Dendritic cell treated with granulocyte-macrophage colony-stimulating factor and Interleukin-4, amounts not matched to agents 40 ng/mL and 50 ng/mL, for 4 days (primary cell): ENCODE results near the gene WDR75.
"Not testable (repeated sequence)": the region's sequence is repeated elsewhere in the genome, so short reads cannot be mapped to it uniquely, and the experiment has no call there.

Experiments used
- H3K27ac Mint-ChIP-seq: one replicate; pipeline ENCODE4 v1.8.0; 2022; ENCODE audit warnings: mild to moderate bottlenecking, mixed read lengths
- H3K27me3 Mint-ChIP-seq: one replicate; pipeline ENCODE4 v1.8.0; 2022; ENCODE audit warnings: mild to moderate bottlenecking, mixed read lengths
- H3K36me3 Mint-ChIP-seq: one replicate; pipeline ENCODE4 v1.8.0; 2022; ENCODE audit warnings: low read depth, mixed read lengths
- H3K4me1 Mint-ChIP-seq: one replicate; pipeline ENCODE4 v1.8.0; 2022; ENCODE audit warnings: low read depth, mixed read lengths
- H3K4me3 Mint-ChIP-seq: one replicate; pipeline ENCODE4 v1.8.0; 2022; ENCODE audit warnings: mild to moderate bottlenecking, moderate library complexity, mixed read lengths
- H3K9me3 Mint-ChIP-seq: one replicate; pipeline ENCODE4 v1.8.0; 2022; ENCODE audit warnings: mixed read lengths
- intact Hi-C: fragments of 100-400 bp; cut with micrococcal nuclease; formaldehyde crosslinking; loops from one replicate; pipeline ENCODE4 v1.15.0; 2022

Gene WDR75

GRCh38 chr2:189465478-189465877 is 24.2 kb downstream of the WDR75 start:
- Mint-ChIP-seq H3K27me3 (no peaks in the 10 kb centered on the region), H3K36me3 (peaks cover 78% of the 10 kb centered on the region), H3K27ac (no peak overlapping the region), H3K9me3 (no peaks in the 10 kb centered on the region), H3K4me1 (peaks cover 10% of the 10 kb centered on the region), H3K4me3 (no peak overlapping the region)
- intact Hi-C loops: loop anchor here (5.0 kb wide), 1 partner anchor 112 kb away; no protein-coding TSS in a partner anchor

DNA sequence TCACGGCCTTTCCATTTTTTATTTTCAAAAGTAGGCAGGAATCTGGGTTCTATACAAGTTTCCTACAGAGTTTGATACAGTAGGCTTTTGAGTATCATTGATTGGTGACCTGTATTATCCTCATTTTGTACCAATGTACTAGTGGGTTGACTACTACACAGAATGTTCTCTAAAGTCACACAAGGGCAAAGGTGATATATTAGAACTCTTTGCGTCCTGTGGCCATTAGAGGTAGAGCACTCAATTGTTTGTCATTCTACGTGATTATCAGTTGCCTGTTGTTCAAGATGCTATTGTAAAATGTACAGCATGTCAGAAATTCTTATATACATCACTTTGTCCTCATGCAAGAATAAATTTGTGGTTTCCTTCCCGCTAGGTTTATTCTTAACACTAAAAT is 24.8 kb downstream of the WDR75 start:
- H3K4me3 Mint-ChIP-seq: no peak overlapping the region
- no peaks in the 10 kb centered on the region for H3K27me3 Mint-ChIP-seq
- H3K9me3 Mint-ChIP-seq: no peaks in the 10 kb centered on the region
- intact Hi-C loops: loop anchor here (1.0 to 5.0 kb wide), 2 partner anchors 111 to 167 kb away; no protein-coding TSS in a partner anchor
- H3K36me3 Mint-ChIP-seq: peaks cover 84% of the 10 kb centered on the region
- peaks cover 10% of the 10 kb centered on the region for H3K4me1 Mint-ChIP-seq
- H3K27ac Mint-ChIP-seq: no peak overlapping the region

DNA sequence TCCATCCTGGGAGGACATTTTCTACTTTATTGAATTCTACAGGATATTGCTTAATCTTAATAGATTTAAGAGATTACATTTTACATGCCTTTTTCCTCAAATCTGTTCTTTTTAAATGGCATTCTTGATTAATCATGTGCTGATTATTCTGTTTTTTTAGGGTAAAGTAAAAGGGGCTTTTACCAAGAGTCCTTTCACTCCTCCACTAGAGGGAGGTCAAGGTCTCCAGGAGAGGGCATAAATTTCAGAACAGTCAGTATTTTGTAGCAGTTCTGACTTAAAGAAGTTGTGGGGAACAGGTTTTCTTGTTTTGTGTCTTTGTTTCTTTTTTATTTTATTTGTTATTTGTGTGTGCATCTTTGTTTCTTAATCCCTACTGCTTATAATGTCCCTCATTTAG is 25.4 kb downstream of the WDR75 start:
- peaks cover 10% of the 10 kb centered on the region for H3K4me1 Mint-ChIP-seq
- peaks cover 89% of the 10 kb centered on the region for H3K36me3 Mint-ChIP-seq
- intact Hi-C loops: loop anchor here (1.0 to 5.0 kb wide), 2 partner anchors 111 to 167 kb away; no protein-coding TSS in a partner anchor
- H3K27ac Mint-ChIP-seq: no peak overlapping the region
- no peaks in the 10 kb centered on the region for H3K9me3 Mint-ChIP-seq
- no peak overlapping the region for H3K4me3 Mint-ChIP-seq
- no peaks in the 10 kb centered on the region for H3K27me3 Mint-ChIP-seq

DNA sequence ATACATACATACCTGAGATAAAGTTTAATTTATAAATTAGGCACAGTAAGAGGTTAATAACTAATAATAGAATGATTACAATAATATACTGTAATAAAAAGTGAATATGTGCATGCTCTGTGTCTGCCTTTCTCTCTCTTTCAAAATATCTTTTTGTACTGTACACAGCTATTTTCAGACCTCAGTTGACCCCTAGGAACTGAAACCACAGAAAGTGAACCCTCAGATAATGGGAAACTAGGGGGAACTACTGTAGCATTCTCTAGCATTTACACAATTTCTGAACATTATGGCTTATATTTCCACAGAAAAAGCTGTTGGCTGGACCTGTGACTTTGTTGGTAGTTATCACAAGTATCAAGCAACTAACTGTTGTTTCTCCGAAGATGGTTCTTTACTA is 25.9 kb downstream of the WDR75 start:
- H3K27ac Mint-ChIP-seq: no peak overlapping the region

GRCh38 chr2:189467593-189467992 is 26.3 kb downstream of the WDR75 start:
- Mint-ChIP-seq H3K27ac (no peak overlapping the region), H3K4me1 (peaks cover 10% of the 10 kb centered on the region), H3K4me3 (no peak overlapping the region), H3K9me3 (no peaks in the 10 kb centered on the region), H3K27me3 (no peaks in the 10 kb centered on the region), H3K36me3 (peaks cover 89% of the 10 kb centered on the region)
- intact Hi-C loops: loop anchor here (5.0 kb wide), 1 partner anchor 110 kb away; no protein-coding TSS in a partner anchor

More for the DNA sequence above, 25.9 kb downstream of the WDR75 start:
- Mint-ChIP-seq H3K4me1 (peaks cover 10% of the 10 kb centered on the region), H3K36me3 (peaks cover 89% of the 10 kb centered on the region), H3K9me3 (no peaks in the 10 kb centered on the region), H3K4me3 (no peak overlapping the region), H3K27me3 (no peaks in the 10 kb centered on the region)
- intact Hi-C loops: loop anchor here (5.0 kb wide), 1 partner anchor 110 kb away; no protein-coding TSS in a partner anchor

DNA sequence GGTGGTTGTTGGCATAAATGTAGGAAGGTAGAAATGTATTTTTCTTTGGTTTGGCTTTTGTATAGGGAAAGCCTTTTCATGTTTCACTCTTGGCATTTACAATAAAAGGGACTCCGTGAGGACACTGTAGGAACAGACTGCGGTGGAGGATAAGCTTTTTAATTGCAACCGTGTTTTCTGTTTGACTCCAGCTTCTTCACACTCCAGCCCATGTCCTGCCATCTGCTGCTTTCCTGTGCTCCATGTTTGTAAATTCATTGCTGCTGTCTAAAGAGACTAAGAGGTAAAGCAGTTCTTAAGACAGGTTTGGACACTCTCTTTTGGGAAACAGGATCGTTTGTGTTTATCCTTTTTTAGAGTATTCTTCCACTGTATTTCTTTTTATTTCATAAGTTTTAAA is 33.3 kb downstream of the WDR75 start:
- H3K27ac Mint-ChIP-seq: no peak overlapping the region
- intact Hi-C loops: no loop called here
- no peaks in the 10 kb centered on the region for H3K27me3 Mint-ChIP-seq
- peaks cover 75% of the 10 kb centered on the region for H3K36me3 Mint-ChIP-seq
- H3K4me1 Mint-ChIP-seq: no peaks in the 10 kb centered on the region
- no peaks in the 10 kb centered on the region for H3K9me3 Mint-ChIP-seq
- no peak overlapping the region for H3K4me3 Mint-ChIP-seq

DNA sequence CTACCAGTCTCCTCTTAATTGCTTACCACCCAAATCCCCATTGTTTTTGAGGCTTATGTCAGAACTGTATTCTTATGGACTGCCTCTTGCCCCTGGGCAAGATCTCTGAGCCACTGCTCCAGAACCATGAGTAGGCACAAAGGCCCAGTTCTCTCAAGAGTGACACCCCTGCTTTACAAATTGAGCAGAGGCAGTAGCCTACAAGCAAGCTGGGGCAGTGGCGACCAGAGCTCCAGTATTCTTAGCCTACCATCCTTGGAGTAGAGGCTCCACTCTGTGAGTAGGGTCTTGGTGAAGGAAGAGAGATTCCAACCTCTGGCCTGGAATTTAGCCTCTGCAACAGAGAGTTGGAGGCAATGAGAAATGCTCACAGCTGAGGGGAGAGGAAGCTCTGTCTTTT is 36.5 kb downstream of the WDR75 start:
- peaks cover 42% of the 10 kb centered on the region for H3K36me3 Mint-ChIP-seq
- no peaks in the 10 kb centered on the region for H3K9me3 Mint-ChIP-seq
- no peak overlapping the region for H3K4me3 Mint-ChIP-seq

GRCh38 chr2:189478289-189478688 is 37.0 kb downstream of the WDR75 start:
- H3K36me3 Mint-ChIP-seq: peaks cover 39% of the 10 kb centered on the region
- H3K27me3 Mint-ChIP-seq, intact Hi-C loops, H3K9me3 Mint-ChIP-seq, H3K4me1 Mint-ChIP-seq, H3K4me3 Mint-ChIP-seq, H3K27ac Mint-ChIP-seq: not testable (repeated sequence)

More for the DNA sequence above, 36.5 kb downstream of the WDR75 start:
- intact Hi-C loops: no loop called here
- H3K27ac Mint-ChIP-seq: no peak overlapping the region
- no peaks in the 10 kb centered on the region for H3K4me1 Mint-ChIP-seq
- H3K27me3 Mint-ChIP-seq: no peaks in the 10 kb centered on the region

DNA sequence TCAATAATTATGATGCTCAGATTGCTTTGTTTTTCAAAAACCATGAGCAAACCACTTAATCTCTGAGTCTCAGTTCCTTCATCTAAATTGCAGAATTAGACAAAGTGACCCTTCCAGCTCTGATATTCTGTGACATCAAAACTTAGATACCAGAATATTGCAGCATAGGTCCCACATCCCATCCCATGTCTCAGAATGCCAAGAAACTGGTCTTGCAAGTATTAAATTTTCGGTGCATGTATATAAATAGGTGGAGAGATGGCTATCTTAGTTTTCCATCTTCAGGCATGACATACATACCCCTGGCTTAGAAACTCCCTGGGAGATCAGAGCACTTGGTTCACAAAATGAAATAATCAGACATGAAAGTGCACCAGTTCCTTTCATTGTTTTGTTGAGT is 39.8 kb downstream of the WDR75 start:
- Mint-ChIP-seq H3K27me3 (no peaks in the 10 kb centered on the region), H3K36me3 (peaks cover 11% of the 10 kb centered on the region), H3K4me3 (no peak overlapping the region), H3K4me1 (no peaks in the 10 kb centered on the region), H3K27ac (no peak overlapping the region), H3K9me3 (no peaks in the 10 kb centered on the region)
- intact Hi-C loops: no loop called here

DNA sequence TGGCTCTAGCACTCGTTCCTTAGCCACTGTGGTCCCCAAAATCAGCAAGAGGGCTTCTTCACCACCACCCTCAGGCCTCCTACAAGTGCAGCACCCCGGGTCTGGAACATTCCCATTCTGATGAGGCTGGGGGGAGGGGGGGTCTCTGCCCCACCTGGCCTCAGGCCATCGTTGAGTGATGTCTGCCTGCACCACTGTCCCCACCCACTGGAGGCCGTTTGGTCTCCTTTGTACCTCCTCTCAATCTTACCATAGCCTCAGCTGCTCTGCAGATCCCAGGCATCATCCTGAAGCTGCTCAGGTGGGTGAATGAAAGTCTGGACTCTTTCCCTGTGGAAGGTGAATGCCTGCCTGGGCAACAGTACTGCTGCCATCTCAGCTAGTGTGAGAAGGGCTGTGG is 42.3 kb downstream of the WDR75 start:
- H3K4me1 Mint-ChIP-seq: no peaks in the 10 kb centered on the region
- H3K9me3 Mint-ChIP-seq: no peaks in the 10 kb centered on the region
- intact Hi-C loops: no loop called here
- H3K4me3 Mint-ChIP-seq: no peak overlapping the region
- no peaks in the 10 kb centered on the region for H3K36me3 Mint-ChIP-seq
- H3K27me3 Mint-ChIP-seq: no peaks in the 10 kb centered on the region
- H3K27ac Mint-ChIP-seq: no peak overlapping the region

DNA sequence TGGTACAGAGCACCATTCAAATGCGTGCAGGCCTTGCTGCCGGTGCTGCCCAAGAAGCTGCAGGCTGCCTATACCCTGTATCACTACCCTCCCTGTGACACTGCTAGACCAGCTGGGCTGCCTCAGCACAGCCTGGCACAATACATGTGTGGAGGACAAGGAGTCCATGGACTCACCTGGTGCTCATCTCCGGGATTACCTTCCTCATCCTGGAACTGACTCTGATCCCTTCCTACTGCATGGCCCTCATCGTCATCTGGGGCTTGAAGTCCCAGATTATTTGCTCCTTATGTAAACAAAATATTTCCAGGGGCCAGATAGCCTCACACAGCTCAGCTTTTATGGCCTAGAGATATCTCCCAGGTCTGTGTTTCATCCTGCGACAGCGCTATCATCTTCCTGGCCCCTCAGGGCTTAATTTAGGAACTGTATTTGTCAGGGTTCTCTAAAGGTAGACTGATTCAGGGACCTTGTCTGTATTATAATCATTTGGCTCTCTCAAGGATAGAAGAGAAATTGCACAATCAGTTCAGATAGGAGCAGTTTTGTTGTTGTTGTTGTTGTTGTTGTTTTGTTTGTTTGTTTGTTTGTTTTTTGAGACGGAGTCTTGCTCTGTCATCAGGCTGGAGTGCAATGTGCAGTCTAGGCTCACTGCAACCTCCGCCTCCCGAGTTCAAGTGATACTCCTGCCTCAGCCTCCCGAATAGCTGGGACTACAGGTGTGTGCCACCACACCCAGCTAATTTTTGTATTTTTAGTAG is 42.9 kb downstream of the WDR75 start:
- H3K9me3 Mint-ChIP-seq: no peaks in the 10 kb centered on the region
- no peak overlapping the region for H3K27ac Mint-ChIP-seq
- no peaks in the 10 kb centered on the region for H3K36me3 Mint-ChIP-seq
- intact Hi-C loops: no loop called here
- no peak overlapping the region for H3K4me3 Mint-ChIP-seq
- H3K4me1 Mint-ChIP-seq: no peaks in the 10 kb centered on the region
- H3K27me3 Mint-ChIP-seq: no peaks in the 10 kb centered on the region

- no peaks in the 10 kb centered on the region for H3K4me1 Mint-ChIP-seq
- H3K36me3 Mint-ChIP-seq: no peaks in the 10 kb centered on the region
- intact Hi-C loops: no loop called here
- no peak overlapping the region for H3K27ac Mint-ChIP-seq
- no peaks in the 10 kb centered on the region for H3K9me3 Mint-ChIP-seq
- no peaks in the 10 kb centered on the region for H3K27me3 Mint-ChIP-seq
- no peak overlapping the region for H3K4me3 Mint-ChIP-seq
These were observed 43.9 kb downstream of the WDR75 start for GRCh38 chr2:189485146-189485545.

DNA sequence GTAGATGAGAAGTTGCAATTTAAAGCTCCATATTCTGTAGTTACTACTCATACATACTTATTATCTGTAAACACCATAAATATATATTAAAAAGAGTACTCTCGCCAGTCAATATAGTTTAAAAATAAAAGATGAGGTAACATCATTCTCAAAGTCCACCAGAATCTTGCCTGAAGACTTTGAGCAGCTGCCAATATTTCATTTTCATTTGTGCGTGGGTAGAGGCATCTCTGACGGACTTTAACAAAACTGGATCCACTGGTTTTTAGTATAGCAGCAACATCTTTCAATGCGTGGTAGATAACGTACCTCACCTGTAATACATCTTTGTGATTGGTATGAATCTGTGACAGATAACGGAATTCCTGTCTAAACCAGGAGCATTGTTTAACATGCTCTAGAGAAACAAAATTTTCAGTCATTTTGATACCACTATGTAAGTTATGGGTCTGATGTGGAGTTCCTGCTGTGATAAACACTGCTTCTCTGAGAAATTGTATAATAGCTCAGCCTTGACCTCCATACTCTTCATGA is 45.0 kb downstream of the WDR75 start:
- no peaks in the 10 kb centered on the region for H3K4me1 Mint-ChIP-seq
- no peaks in the 10 kb centered on the region for H3K9me3 Mint-ChIP-seq
- no peak overlapping the region for H3K4me3 Mint-ChIP-seq
- H3K36me3 Mint-ChIP-seq: no peaks in the 10 kb centered on the region
- no peak overlapping the region for H3K27ac Mint-ChIP-seq
- intact Hi-C loops: no loop called here
- H3K27me3 Mint-ChIP-seq: no peaks in the 10 kb centered on the region

DNA sequence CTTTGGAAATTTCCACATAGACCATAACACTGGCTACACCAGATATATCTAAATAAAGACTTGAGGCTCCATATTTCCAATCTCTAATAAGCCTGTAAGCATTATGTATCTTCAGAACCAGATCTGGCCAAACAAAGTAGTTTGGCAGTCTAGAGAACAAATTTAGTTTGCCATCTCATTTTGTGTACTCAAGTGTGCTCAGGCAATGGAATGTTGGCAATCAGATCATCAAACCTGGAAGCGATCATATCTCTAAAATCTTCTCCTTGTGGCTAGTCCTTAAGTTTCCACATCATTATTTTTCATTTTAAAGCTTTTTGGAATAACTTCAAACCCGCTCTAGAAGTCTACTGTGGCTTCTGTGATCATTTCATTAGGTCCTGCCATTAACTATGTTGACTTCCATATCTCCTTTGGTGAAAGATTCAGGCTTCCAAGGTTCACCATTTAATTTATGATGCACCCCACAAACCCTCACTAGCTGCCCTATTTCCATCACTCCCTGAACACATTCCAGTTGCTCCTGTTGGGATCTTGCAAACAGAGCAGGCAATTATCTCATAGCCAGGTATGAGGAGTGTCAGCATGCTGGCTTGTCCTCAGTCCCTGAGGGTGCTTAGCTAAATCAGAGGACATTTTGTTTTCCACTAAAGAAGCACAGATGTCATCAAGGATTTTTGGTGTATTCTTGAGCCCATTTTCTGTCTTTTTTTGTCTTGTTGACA is 46.2 kb downstream of the WDR75 start:
- H3K4me1 Mint-ChIP-seq: no peaks in the 10 kb centered on the region
- no peaks in the 10 kb centered on the region for H3K9me3 Mint-ChIP-seq
- no peaks in the 10 kb centered on the region for H3K27me3 Mint-ChIP-seq
- no peak overlapping the region for H3K4me3 Mint-ChIP-seq
- intact Hi-C loops: no loop called here
- no peak overlapping the region for H3K27ac Mint-ChIP-seq
- no peaks in the 10 kb centered on the region for H3K36me3 Mint-ChIP-seq
